Esophagus muscularis mucosa (tissue), 4 donors: ENCODE data around the gene SLC12A7. TPM values are rescaled to one million over a fixed set of nuclear protein-coding genes. Genes with fewer than 3 reads are reported as not detected.

Experiments
- DNase-seq: peaks from one replicate; pipeline ENCODE4 v3.0.0-alpha.2; 2017; ENCODE audit errors: extremely low spot score
- H3K27ac ChIP-seq, 4 donors: fragments of 200-600 bp; sonication (generic); replicated peaks in 1 of 4; 1 replicate in 3 of 4; 2 replicates in 1 of 4; pipeline ENCODE4 v1.5.1; 2016 to 2019; ENCODE audit warnings: mild to moderate bottlenecking in 1 of 4
- H3K27me3 ChIP-seq, 4 donors: fragments of 200-600 bp; sonication (generic); one replicate each; pipeline versions ENCODE4 v1.5.1 to v1.6.0; 2016 to 2019
- H3K36me3 ChIP-seq, 4 donors: fragments of 200-600 bp; sonication (generic); one replicate each; pipeline ENCODE4 v1.5.1; 2016 to 2019
- H3K4me1 ChIP-seq, 4 donors: fragments of 200-600 bp; sonication (generic); one replicate each; pipeline ENCODE4 v1.5.1; 2016 to 2019
- H3K4me3 ChIP-seq, 4 donors: fragments of 200-600 bp; sonication (generic); 1 replicate in 2 of 4; 2 replicates in 2 of 4; pipeline ENCODE4 v1.5.1; 2016 to 2019; ENCODE audit warnings: mild to moderate bottlenecking in 4 of 4, moderate library complexity in 1 of 4
- H3K9me3 ChIP-seq, 4 donors: fragments of 200-600 bp; sonication (generic); 1 replicate in 3 of 4; 2 replicates in 1 of 4; pipeline ENCODE4 v1.5.1; 2016 to 2019
- CTCF ChIP-seq, 3 experiments: fragments of 200-600 bp in 2 of 3; fragments of 450-650 bp in 1 of 3; sonication (generic) in 2 of 3; IDR thresholded peaks; one replicate each; pipeline ENCODE4 v1.5.1; 2017 to 2019; ENCODE audit warnings: antibody characterized with exemption in 3 of 3, mild to moderate bottlenecking in 2 of 3, moderate library complexity in 1 of 3
- EP300 ChIP-seq: sonication (generic); formaldehyde crosslinking; IDR thresholded peaks from one replicate; pipeline ENCODE4 v1.6.1; 2017; ENCODE audit warnings: antibody characterized with exemption
- POLR2A ChIP-seq: fragments of 450-650 bp; IDR thresholded peaks from one replicate; pipeline ENCODE4 v1.6.1; 2017; ENCODE audit warnings: antibody characterized with exemption, moderate library complexity, mild to moderate bottlenecking, low read depth
- POLR2AphosphoS5 ChIP-seq, 2 donors: sonication (generic); formaldehyde crosslinking; IDR thresholded peaks; one replicate each; pipeline ENCODE4 v1.6.1; 2017; ENCODE audit warnings: antibody characterized with exemption in 2 of 2
- WGBS: methylation state at CpG from one replicate; pipeline ENCODE4 v1.1.5; 2018; 5-methylcytosine and 5-hydroxymethylcytosine counted together
- intact Hi-C: fragments of 100-400 bp; cut with DNase I; formaldehyde crosslinking; loops from one replicate; pipeline ENCODE4 v1.15.1; 2023
- total RNA-seq, 4 donors: library from RNA; depleted of rRNA; stranded (reverse); fragments of >200 nt; gene quantifications; one replicate each; pipeline versions ENCODE4 v1.1.0 to v1.2.1, GENCODE V29; 2016

SLC12A7 gene
- total RNA-seq, 4 donors from 2014 or later = 21.6 to 35.8 (median 25.4) TPM

GRCh38 chr5:1065891-1066650, 45.8 kb downstream of the SLC12A7 start:
- WGBS = 97% methylated on average over 6 of the region's 16 CpGs
- H3K4me1 ChIP-seq = no peaks in the 10 kb centered on the region
- H3K36me3 ChIP-seq = peaks cover 13 to 86% (median 74%) of the 10 kb centered on the region in 4 donors
- H3K27ac ChIP-seq = no peak overlapping the region
- H3K4me3 ChIP-seq = no peak overlapping the region
- DNase-seq = no peak
- intact Hi-C loops = no loop called here
- TF ChIP-seq POLR2A (no peak), POLR2AphosphoS5 (IDR thresholded peaks at IDR 0.05) (no peak), EP300 (no peak), CTCF (IDR thresholded peaks at IDR 0.05) (no peak)
- no peaks in the 10 kb centered on the region for H3K27me3 ChIP-seq
- H3K9me3 ChIP-seq = no peaks in the 10 kb centered on the region

GRCh38 chr5:1065143-1065750, 46.6 kb downstream of the SLC12A7 start:
- TF ChIP-seq EP300 (no peak), POLR2A (no peak), POLR2AphosphoS5 (IDR thresholded peaks at IDR 0.05) (no peak), CTCF (IDR thresholded peaks at IDR 0.05) (no peak)
- H3K4me1 ChIP-seq = no peaks in the 10 kb centered on the region
- peaks cover 16 to 91% (median 80%) of the 10 kb centered on the region in 4 donors for H3K36me3 ChIP-seq
- H3K27me3 ChIP-seq = no peaks in the 10 kb centered on the region
- no peak for DNase-seq
- H3K9me3 ChIP-seq = no peaks in the 10 kb centered on the region
- no peak overlapping the region for H3K27ac ChIP-seq
- 82% methylated on average over 9 of the region's 26 CpGs for WGBS
- no peak overlapping the region for H3K4me3 ChIP-seq
- intact Hi-C loops = no loop called here

GRCh38 chr5:1064383-1065142, 47.3 kb downstream of the SLC12A7 start:
- H3K9me3 ChIP-seq = no peaks in the 10 kb centered on the region
- WGBS = 87% methylated on average over 48 of the region's 49 CpGs
- peaks cover 23 to 95% (median 85%) of the 10 kb centered on the region in 4 donors for H3K36me3 ChIP-seq
- H3K27ac ChIP-seq = no peak overlapping the region
- TF ChIP-seq POLR2A = no peak
- no peak for TF ChIP-seq CTCF (IDR thresholded peaks at IDR 0.05)
- no peak for TF ChIP-seq POLR2AphosphoS5 (IDR thresholded peaks at IDR 0.05)
- no peak for TF ChIP-seq EP300
- H3K4me1 ChIP-seq = no peaks in the 10 kb centered on the region
- no peaks in the 10 kb centered on the region for H3K27me3 ChIP-seq
- intact Hi-C loops = no loop called here
- H3K4me3 ChIP-seq = no peak overlapping the region
- DNase-seq = no peak

- no peak for DNase-seq
- no peak for TF ChIP-seq CTCF (IDR thresholded peaks at IDR 0.05)
- no peak for TF ChIP-seq POLR2AphosphoS5 (IDR thresholded peaks at IDR 0.05)
- TF ChIP-seq POLR2A = no peak
- TF ChIP-seq EP300 = no peak
- Histone ChIP-seq H3K36me3 (peaks cover 17 to 95% (median 85%) of the 10 kb centered on the region in 4 donors), H3K4me3 (no peak overlapping the region), H3K9me3 (no peaks in the 10 kb centered on the region), H3K27me3 (no peaks in the 10 kb centered on the region), H3K4me1 (no peaks in the 10 kb centered on the region), H3K27ac (no peak overlapping the region)
- WGBS = 92% methylated on average over 27 of the region's 56 CpGs
- intact Hi-C loops = no loop called here
These were observed 48.0 kb downstream of the SLC12A7 start for GRCh38 chr5:1063661-1064382.
